Mucosa of descending colon (tissue), 3 donors: ENCODE measurements around the gene SHD. TPM values are rescaled to one million over a fixed set of nuclear protein-coding genes. Genes with fewer than 3 reads are reported as not detected.
A peak's percentile ranks its signal among the peaks of the same experiment; 100 is the strongest.

Experiments used
- ATAC-seq: fragments of 200-7000 bp; cut with Tn5 transposase; one replicate; pipeline ENCODE4 v1.9.1; 2020; ENCODE audit warnings: mild to moderate bottlenecking, moderate library complexity
- DNase-seq, 3 donors: peaks; one replicate each; pipeline ENCODE4 v3.0.0-alpha.2; 2020
- H3K36me3 ChIP-seq: fragments of 200-600 bp; one replicate; pipeline ENCODE4 v1.8.0; 2021; ENCODE audit warnings: low read depth, mild to moderate bottlenecking
- H3K4me1 ChIP-seq: fragments of 200-600 bp; one replicate; pipeline ENCODE4 v1.8.0; 2021; ENCODE audit warnings: low read depth, mild to moderate bottlenecking
- H3K4me3 ChIP-seq: fragments of 200-600 bp; one replicate; pipeline ENCODE4 v1.8.0; 2021; ENCODE audit warnings: mild to moderate bottlenecking
- H3K9me3 ChIP-seq: fragments of 200-600 bp; one replicate; pipeline ENCODE4 v1.8.0; 2021; ENCODE audit warnings: mild to moderate bottlenecking
- intact Hi-C, 2 donors: fragments of 100-400 bp; cut with DNase I in 1 of 2; cut with micrococcal nuclease in 1 of 2; formaldehyde crosslinking; loops; one replicate each; pipeline versions ENCODE4 v1.11.0 to v1.11.1; 2022; cut with DNase I, micrococcal nuclease
- total RNA-seq, 3 donors: library from RNA; stranded (reverse); fragmentation: NEBNext Ultra II Directional in 2 of 3; extraction: Animal tissue kit (Norgen Biotek cat#: 25700) in 2 of 3; gene quantifications; one replicate each; pipeline versions ENCODE4 v1.2.1 to v1.2.4, GENCODE V29; 2021 to 2023
- TF ChIP-seq, protein P1 (sequence below): fragments of 200-600 bp; IDR thresholded peaks from one replicate; pipeline ENCODE4 v1.8.0; 2022; ENCODE audit warnings: antibody characterized with exemption, mild to moderate bottlenecking
- donor health status: DM: no; HTN: no; CAD: no; lungs with moderate emphysema.
- donor health status: DM: no; HTN: no; CAD: no.
- donor health status: DM: no; HTN: yes; CAD: no.

The SHD gene
- total RNA-seq, 3 donors from 2014 or later, result 4.6 to 27.8 (median 21.0) TPM

DNA sequence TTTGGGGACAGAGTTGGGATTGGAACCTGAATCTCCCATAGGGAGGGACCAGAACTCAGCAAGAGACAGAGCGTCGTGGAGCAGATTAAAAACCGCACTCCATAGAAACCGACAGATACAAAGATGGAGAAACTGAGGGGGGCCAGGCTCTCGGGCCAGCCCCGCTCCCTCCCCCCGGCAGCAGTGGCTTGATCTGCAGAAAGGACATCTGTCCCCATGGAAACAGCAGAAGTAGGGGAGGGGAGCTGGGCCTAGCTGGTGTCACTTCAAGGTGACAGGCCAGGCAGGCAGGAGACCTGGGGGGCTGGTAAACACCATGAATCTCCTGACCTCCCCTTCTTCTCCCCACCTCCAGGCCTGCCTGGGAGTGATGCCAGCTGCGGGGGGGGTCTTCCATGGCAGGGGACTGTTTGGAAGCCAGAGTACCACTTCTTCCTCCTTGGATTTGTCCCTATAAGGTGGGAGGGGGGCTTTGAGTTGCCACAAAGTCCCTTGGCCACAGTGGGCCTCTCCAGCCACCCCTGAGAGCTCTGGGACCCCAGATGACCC lies 12.2 kb downstream of the SHD start:
- intact Hi-C loops, result no loop called here
- no peaks in the 10 kb centered on the region for H3K4me1 ChIP-seq
- H3K9me3 ChIP-seq, result no peaks in the 10 kb centered on the region
- DNase-seq (no peak), ATAC-seq (no peak)
- no peaks in the 10 kb centered on the region for H3K36me3 ChIP-seq
- TF ChIP-seq, protein P1, sequence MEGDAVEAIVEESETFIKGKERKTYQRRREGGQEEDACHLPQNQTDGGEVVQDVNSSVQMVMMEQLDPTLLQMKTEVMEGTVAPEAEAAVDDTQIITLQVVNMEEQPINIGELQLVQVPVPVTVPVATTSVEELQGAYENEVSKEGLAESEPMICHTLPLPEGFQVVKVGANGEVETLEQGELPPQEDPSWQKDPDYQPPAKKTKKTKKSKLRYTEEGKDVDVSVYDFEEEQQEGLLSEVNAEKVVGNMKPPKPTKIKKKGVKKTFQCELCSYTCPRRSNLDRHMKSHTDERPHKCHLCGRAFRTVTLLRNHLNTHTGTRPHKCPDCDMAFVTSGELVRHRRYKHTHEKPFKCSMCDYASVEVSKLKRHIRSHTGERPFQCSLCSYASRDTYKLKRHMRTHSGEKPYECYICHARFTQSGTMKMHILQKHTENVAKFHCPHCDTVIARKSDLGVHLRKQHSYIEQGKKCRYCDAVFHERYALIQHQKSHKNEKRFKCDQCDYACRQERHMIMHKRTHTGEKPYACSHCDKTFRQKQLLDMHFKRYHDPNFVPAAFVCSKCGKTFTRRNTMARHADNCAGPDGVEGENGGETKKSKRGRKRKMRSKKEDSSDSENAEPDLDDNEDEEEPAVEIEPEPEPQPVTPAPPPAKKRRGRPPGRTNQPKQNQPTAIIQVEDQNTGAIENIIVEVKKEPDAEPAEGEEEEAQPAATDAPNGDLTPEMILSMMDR, result no peak
- H3K4me3 ChIP-seq, result no peak overlapping the region

DNA sequence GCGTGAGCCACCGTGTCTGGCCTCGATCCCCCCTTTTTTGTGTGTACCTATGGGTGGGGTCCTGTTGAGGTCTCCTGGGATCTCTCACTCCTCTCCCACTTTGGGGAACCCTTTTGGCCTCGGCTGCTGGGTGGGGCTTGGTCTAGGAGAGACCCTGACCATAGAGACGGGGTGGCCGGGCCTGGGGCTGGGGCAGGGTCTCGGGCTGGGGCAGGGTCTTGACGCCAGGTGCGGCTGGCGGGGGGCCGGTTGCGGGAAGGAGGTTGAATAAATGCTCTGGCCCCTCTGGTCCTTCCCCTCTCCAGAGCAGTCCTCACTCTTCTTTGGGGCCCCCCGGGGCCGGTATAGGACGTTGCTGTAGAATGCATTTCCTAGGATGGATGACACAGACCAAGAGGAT lies 13.4 kb downstream of the SHD start:
- Histone ChIP-seq H3K9me3 (no peaks in the 10 kb centered on the region), H3K4me1 (no peaks in the 10 kb centered on the region), H3K36me3 (no peaks in the 10 kb centered on the region), H3K4me3 (no peak overlapping the region)
- no peak for DNase-seq
- no peak for ATAC-seq
- intact Hi-C loops, result no loop called here
- TF ChIP-seq, protein P1, result no peak

DNA sequence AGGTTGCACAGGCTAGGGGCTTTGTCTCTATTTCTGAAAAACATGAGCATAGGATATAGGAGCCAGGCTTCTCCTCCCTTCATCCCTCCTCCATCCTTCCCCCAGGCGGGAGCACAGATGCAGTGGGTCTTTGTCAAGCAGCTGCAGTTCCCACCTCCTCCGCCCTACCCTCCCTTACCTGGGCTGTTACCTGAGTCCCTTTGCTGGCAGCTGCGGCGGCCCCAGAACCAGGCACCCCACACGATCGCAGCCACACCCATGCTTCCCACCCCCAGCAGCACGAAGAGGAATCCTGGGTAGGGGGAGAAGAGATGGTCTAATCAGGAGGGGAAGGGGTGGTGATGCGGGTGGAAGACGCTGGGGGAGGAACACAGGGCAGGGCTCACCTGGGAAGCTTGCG lies 15.3 kb downstream of the SHD start:
- TF ChIP-seq, protein P1, result no peak
- no peak for DNase-seq
- Histone ChIP-seq H3K36me3 (no peaks in the 10 kb centered on the region), H3K4me3 (no peak overlapping the region), H3K4me1 (no peaks in the 10 kb centered on the region), H3K9me3 (no peaks in the 10 kb centered on the region)
- ATAC-seq, result no peak
- intact Hi-C loops, result no loop called here

DNA sequence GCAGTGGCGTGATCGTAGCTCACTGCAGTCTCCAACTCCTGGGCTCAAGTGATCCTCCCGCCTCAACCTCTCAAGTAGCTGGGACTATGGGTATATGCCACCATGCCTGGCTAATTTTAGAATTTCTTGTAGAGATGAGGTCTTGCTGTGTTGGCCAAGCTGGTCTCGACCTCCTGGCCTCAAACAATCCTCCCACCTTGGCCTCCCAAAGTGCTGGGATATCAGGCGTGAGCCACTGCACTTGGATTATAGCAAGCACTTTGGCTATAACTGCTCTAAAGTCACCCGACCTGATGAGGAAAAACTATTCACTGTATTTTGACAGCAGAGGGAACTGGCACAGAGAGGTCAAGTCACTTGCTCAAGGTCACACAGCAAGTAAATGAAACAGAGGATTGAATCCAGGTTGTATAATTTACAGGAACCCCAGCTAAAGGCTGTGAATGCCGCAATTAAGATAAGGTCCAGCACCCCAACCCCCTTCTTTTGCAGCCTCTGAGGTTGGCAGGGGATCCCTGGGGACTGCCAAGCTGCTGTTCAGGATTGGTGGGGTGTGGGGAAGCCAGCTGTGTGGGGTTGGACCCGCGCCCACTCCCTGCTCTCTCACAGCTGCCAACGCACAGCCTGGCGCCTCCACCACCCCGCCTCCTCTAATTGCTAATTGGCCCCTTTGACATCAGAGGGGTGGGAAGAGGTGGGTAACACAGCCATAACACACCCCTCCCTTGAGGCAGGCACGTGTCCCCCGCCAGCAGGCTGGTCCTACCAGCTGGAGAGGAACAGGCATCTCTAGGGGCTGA lies 17.1 kb downstream of the SHD start:
- TF ChIP-seq, protein P1, result no peak
- intact Hi-C loops, result no loop called here
- peak; percentile 48 for ATAC-seq
- H3K4me1 ChIP-seq, result no peaks in the 10 kb centered on the region
- no peaks in the 10 kb centered on the region for H3K9me3 ChIP-seq
- H3K4me3 ChIP-seq, result no peak overlapping the region
- H3K36me3 ChIP-seq, result no peaks in the 10 kb centered on the region
- DNase-seq, result no peak

DNA sequence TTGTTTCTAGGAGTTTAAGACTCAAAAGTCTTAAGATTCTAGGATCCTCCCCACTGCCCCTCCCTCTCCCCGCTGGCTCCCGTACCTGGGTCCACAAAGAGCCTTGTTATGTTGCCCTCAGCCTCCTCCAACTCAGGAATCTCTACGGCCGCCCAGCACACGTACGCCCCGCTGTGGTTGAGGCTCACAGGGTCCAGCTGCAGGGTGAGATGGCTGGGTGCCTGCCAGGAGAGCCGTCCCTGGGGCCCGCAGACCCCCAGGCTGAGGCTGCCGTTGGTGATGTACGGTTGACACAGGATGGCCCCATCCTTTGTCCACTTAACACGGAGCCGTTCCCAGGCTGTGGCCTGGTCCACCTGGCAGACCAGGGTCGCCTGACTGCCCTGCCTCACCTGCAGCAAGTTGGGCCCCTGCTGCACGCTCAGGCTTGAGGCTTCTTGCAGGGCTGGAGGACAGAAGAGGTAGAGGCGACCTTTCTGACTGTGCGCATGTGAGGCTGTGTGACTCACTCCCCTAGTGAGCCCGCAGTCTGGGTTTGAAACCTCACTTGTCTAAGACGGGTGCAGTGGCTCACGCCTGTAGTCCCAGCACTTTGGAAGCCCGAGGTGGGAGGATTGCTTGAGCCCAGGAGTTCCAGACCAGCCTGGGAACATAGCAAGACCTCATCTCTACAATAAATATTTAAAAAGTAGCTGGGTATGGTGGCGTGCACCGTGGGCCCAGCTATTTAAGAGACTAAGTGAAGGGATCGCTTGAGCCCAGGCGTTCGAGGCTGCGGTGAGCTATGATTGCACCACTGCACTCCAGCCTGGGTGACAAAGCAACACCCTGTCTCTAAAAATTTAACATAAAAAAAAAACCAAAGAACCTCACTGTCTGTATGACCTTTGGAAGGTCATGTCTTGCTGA lies 19.1 kb downstream of the SHD start:
- Histone ChIP-seq H3K4me1 (no peaks in the 10 kb centered on the region), H3K36me3 (no peaks in the 10 kb centered on the region), H3K4me3 (no peak overlapping the region), H3K9me3 (no peaks in the 10 kb centered on the region)
- TF ChIP-seq, protein P1, result no peak
- intact Hi-C loops, result no loop called here
- DNase-seq, result no peak
- no peak for ATAC-seq
